ENCODE results near the gene MED23. TPM values are rescaled to one million over a fixed set of nuclear protein-coding genes. Genes with fewer than 3 reads are reported as not detected.

The MED23 gene
- total and polyA plus RNA-seq, 2 experiments from 2014 or later = 8.6 to 23.6 TPM

DNA sequence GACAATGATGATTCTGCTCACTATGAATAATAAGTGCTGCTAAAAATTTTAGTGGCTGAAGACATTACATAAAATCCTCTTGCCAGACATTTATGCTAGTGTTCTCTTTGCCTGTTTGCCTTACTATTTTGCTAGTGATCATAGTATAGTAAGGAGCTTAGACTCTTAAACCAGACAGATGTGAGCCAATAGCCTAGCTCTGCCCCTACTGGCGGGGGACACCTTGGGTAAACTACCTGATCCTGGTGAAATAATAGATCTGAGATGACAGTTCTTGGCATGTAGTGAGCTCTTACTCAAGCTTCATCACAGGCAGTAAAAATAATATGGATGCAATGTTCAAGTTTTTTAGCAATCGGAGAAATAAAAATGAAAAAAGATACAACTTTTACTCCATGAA, 27.9 kb upstream of the MED23 start:
- Mint-ChIP-seq H3K9me3 (no peaks in the 10 kb centered on the region), H3K4me1 (no peaks in the 10 kb centered on the region), H3K27me3 (ENCODE audit: insufficient read depth, low read depth, poor library complexity) (peaks cover 3% of the 10 kb centered on the region), H3K36me3 (ENCODE audit: low read depth) (no peaks in the 10 kb centered on the region), H3K27ac (no peak overlapping the region), H3K4me3 (no peak overlapping the region)
- peak overlapping the region; percentile 74; the same call in 1 of the 2 replicates for H2AFZ ChIP-seq
- ATAC-seq = no peak
- no peak overlapping the region for H3K4me3 ChIP-seq
- H4K20me1 ChIP-seq (replicated peaks; ENCODE audit: insufficient read depth) = no peaks in the 10 kb centered on the region
- no peak overlapping the region for H3K27ac ChIP-seq (ENCODE audit: low read depth)
- H3K9me2 ChIP-seq (ENCODE audit: insufficient read depth) = 0 out of 2 replicates have a peak, but pooled peaks cover 2% of the 10 kb centered on the region
- H3K4me1 ChIP-seq (ENCODE audit: insufficient read depth) = no peaks in the 10 kb centered on the region
- no peaks in the 10 kb centered on the region for H3K79me2 ChIP-seq (replicated peaks; ENCODE audit: insufficient read depth)
- H3F3A ChIP-seq (replicated peaks; ENCODE audit: low read depth) = no peaks in the 10 kb centered on the region
- TF ChIP-seq ZNF331 (CRISPR knock-in tag; IDR thresholded peaks at IDR 0.05; ENCODE audit: low read depth) (no peak), EZH2 (IDR thresholded peaks at IDR 0.05; ENCODE audit: low read depth, unreplicated experiment) (no peak), POLR2AphosphoS5 (IDR thresholded peaks at IDR 0.05; ENCODE audit: low read depth) (no peak)
- TF ChIP-seq, protein P1, sequence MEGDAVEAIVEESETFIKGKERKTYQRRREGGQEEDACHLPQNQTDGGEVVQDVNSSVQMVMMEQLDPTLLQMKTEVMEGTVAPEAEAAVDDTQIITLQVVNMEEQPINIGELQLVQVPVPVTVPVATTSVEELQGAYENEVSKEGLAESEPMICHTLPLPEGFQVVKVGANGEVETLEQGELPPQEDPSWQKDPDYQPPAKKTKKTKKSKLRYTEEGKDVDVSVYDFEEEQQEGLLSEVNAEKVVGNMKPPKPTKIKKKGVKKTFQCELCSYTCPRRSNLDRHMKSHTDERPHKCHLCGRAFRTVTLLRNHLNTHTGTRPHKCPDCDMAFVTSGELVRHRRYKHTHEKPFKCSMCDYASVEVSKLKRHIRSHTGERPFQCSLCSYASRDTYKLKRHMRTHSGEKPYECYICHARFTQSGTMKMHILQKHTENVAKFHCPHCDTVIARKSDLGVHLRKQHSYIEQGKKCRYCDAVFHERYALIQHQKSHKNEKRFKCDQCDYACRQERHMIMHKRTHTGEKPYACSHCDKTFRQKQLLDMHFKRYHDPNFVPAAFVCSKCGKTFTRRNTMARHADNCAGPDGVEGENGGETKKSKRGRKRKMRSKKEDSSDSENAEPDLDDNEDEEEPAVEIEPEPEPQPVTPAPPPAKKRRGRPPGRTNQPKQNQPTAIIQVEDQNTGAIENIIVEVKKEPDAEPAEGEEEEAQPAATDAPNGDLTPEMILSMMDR (conservative IDR thresholded peaks at IDR 0.05; ENCODE audit: low read depth in 2 of 2) = peak; percentile 11 to 28; a peak in 2 of 4 replicates
- no peaks in the 10 kb centered on the region for H3K36me3 ChIP-seq (ENCODE audit: insufficient read depth)
- H3K27me3 ChIP-seq (ENCODE audit: insufficient read depth) = no peaks in the 10 kb centered on the region
- H3K4me2 ChIP-seq = no peak overlapping the region
- no peak for DNase-seq (ENCODE audit: low spot score)

DNA sequence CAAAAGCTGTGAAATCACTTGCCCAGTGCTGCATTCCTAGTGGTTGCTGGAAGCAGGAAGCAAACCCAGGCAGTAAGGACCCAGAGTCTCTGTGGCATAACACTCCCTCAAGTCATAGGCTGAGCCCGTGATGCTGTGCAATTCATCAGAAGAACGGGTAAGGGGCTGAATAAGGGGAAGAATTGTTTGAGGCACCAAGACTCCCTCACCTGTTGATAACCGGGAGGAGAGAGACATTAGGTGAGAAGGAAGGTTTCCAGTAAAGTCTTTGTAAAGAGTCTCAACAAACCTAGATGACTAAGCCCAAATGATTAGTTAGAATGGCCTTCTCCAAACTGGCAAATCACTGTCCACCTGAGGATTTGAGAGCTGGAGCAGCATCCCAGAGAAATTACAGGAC, 27.3 kb upstream of the MED23 start:
- Histone ChIP-seq H3F3A (replicated peaks; ENCODE audit: low read depth) (no peaks in the 10 kb centered on the region), H3K4me3 (no peak overlapping the region), H3K4me2 (no peak overlapping the region), H3K27me3 (ENCODE audit: insufficient read depth) (no peaks in the 10 kb centered on the region), H2AFZ (peak overlapping the region; percentile 74), H3K4me1 (ENCODE audit: insufficient read depth) (no peaks in the 10 kb centered on the region), H3K79me2 (replicated peaks; ENCODE audit: insufficient read depth) (no peaks in the 10 kb centered on the region), H3K9me2 (ENCODE audit: insufficient read depth) (0 out of 2 replicates have a peak, but pooled peaks cover 2% of the 10 kb centered on the region), H3K27ac (ENCODE audit: low read depth) (no peak overlapping the region), H4K20me1 (replicated peaks; ENCODE audit: insufficient read depth) (no peaks in the 10 kb centered on the region), H3K36me3 (ENCODE audit: insufficient read depth) (no peaks in the 10 kb centered on the region)
- Mint-ChIP-seq H3K9me3 (no peaks in the 10 kb centered on the region), H3K27ac (no peak overlapping the region), H3K27me3 (ENCODE audit: insufficient read depth, low read depth, poor library complexity) (peaks cover 3% of the 10 kb centered on the region), H3K4me1 (no peaks in the 10 kb centered on the region), H3K4me3 (no peak overlapping the region), H3K36me3 (ENCODE audit: low read depth) (no peaks in the 10 kb centered on the region)
- DNase-seq (ENCODE audit: low spot score) (no peak), ATAC-seq (no peak)
- TF ChIP-seq STAT1 (IDR thresholded peaks at IDR 0.05; ENCODE audit: unreplicated experiment) = no peak
- no peak for TF ChIP-seq NANOG (IDR thresholded peaks at IDR 0.05; ENCODE audit: borderline replicate concordance)
- no peak for TF ChIP-seq EZH2phosphoT487 (IDR thresholded peaks at IDR 0.05; ENCODE audit: unreplicated experiment)
- TF ChIP-seq, protein P2, sequence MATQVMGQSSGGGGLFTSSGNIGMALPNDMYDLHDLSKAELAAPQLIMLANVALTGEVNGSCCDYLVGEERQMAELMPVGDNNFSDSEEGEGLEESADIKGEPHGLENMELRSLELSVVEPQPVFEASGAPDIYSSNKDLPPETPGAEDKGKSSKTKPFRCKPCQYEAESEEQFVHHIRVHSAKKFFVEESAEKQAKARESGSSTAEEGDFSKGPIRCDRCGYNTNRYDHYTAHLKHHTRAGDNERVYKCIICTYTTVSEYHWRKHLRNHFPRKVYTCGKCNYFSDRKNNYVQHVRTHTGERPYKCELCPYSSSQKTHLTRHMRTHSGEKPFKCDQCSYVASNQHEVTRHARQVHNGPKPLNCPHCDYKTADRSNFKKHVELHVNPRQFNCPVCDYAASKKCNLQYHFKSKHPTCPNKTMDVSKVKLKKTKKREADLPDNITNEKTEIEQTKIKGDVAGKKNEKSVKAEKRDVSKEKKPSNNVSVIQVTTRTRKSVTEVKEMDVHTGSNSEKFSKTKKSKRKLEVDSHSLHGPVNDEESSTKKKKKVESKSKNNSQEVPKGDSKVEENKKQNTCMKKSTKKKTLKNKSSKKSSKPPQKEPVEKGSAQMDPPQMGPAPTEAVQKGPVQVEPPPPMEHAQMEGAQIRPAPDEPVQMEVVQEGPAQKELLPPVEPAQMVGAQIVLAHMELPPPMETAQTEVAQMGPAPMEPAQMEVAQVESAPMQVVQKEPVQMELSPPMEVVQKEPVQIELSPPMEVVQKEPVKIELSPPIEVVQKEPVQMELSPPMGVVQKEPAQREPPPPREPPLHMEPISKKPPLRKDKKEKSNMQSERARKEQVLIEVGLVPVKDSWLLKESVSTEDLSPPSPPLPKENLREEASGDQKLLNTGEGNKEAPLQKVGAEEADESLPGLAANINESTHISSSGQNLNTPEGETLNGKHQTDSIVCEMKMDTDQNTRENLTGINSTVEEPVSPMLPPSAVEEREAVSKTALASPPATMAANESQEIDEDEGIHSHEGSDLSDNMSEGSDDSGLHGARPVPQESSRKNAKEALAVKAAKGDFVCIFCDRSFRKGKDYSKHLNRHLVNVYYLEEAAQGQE (IDR thresholded peaks at IDR 0.05; ENCODE audit: unreplicated experiment) = no peak
- no peak for TF ChIP-seq ZNF331 (CRISPR knock-in tag; IDR thresholded peaks at IDR 0.05; ENCODE audit: low read depth)
- TF ChIP-seq ZNF114 (CRISPR knock-in tag; IDR thresholded peaks at IDR 0.05) = no peak
- no peak for TF ChIP-seq CREB1 (CRISPR knock-in tag; IDR thresholded peaks at IDR 0.05; ENCODE audit: low read depth)
- TF ChIP-seq POLR2AphosphoS5 (IDR thresholded peaks at IDR 0.05; ENCODE audit: low read depth) = no peak
- TF ChIP-seq, protein P1 (conservative IDR thresholded peaks at IDR 0.05; ENCODE audit: low read depth in 2 of 2) = no peak
- TF ChIP-seq, protein P3, sequence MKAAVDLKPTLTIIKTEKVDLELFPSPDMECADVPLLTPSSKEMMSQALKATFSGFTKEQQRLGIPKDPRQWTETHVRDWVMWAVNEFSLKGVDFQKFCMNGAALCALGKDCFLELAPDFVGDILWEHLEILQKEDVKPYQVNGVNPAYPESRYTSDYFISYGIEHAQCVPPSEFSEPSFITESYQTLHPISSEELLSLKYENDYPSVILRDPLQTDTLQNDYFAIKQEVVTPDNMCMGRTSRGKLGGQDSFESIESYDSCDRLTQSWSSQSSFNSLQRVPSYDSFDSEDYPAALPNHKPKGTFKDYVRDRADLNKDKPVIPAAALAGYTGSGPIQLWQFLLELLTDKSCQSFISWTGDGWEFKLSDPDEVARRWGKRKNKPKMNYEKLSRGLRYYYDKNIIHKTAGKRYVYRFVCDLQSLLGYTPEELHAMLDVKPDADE (IDR thresholded peaks at IDR 0.05) = no peak
